GM12874 (cell line): ENCODE measurements around the gene FIGLA.

Experiments
- CTCF ChIP-seq: IDR thresholded peaks from 2 replicates; pipeline ENCODE4 v1.5.1; 2011; ENCODE audit warnings: low read depth, mild to moderate bottlenecking, control low read depth, low read length, moderate library complexity; ENCODE audit not compliant: insufficient read depth

FIGLA gene

GRCh38 chr2:70795164-70795995, 4.9 kb upstream of the FIGLA start:
- no peak for TF ChIP-seq CTCF

- TF ChIP-seq CTCF: no peak
These were observed 3.0 kb upstream of the FIGLA start for GRCh38 chr2:70793450-70793849.

DNA sequence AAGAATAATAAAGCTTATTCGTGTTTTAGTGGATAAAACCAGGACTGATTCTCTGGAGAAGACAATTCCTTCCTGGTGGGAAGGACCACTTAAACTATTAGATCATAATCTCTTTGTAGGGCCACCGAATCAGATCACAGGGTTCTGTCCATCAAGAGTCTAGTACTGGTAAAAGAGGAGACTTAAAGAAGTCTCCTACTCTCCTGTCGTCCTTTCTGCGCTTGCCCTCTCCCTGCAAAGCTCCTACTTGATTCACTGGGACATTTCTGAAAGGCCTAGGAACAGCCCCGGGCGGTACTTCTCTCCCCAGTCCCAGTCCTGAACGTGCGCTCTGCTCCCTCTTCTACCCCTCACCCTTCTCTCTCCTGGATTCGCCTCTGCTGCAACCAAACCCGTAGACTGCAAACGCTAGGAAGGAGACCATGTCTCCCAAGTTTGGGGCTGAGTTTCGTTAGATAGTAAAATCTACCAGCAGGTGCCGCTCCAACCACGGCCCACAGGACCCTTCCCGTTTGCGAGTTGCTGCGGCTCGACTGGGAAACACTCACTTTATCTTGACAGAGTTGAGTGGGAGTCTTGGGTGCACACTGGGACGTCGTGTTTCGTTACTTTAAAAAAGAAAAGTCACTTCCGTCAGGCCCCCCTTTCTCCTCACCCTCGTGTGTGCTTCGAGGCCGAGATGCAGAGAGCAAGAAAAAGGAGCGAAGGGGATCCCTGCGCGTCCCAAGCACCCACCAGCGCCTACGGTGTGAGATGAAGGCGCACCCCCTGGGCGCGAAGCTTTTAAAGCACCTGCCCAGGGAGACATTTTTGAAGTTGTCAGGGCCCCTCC, 923 bp downstream of the FIGLA start:
- TF ChIP-seq CTCF: peak; percentile 49

DNA sequence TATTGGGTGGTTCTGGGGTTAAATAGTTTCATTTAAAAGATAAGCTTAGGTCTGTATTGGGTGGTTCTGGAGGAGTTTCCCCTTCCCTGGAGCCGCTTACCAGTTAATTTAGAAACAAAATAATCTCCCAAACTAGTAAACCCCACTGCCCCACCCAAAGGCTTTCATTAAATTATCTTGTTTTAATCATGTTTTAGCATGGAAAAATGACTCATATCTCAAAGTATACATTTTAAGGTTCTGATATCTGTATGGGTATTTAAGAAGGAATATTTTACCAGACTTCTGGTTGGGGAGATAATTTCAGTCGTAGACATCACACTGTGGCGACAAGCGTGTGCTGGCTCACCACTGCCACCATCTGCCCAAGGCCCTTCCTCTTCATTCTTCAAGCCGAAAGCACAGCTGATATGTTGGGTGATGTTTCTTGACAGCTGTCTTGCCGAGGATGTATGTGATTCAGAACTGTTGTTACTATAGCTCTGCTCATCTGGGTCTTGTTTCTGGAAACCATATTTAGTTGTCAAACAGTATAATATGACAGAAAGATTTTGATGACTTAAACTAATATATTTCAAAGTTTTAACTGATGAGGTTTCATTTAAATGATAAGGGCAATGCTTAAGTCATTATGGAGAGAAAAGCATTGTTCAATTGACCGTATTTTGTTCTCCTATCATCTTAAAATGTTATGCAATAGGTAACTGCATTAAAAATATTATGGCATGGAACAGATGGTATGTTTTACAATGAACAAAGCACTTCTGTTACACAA, 5.1 kb downstream of the FIGLA start:
- TF ChIP-seq CTCF: peak; percentile 46; the same call in 1 of the 2 replicates

GRCh38 chr2:70784320-70784719, 6.1 kb downstream of the FIGLA start:
- no peak for TF ChIP-seq CTCF

GRCh38 chr2:70779911-70780545, 10.4 kb downstream of the FIGLA start:
- no peak for TF ChIP-seq CTCF
